ENCODE results near the gene TUBE1. TPM values are rescaled to one million over a fixed set of nuclear protein-coding genes. Genes with fewer than 3 reads are reported as not detected.

TUBE1 gene
- polyA plus RNA-seq, 1 of the 3 experiments (the other 2 are of a cell fraction) = 11.9 TPM

DNA sequence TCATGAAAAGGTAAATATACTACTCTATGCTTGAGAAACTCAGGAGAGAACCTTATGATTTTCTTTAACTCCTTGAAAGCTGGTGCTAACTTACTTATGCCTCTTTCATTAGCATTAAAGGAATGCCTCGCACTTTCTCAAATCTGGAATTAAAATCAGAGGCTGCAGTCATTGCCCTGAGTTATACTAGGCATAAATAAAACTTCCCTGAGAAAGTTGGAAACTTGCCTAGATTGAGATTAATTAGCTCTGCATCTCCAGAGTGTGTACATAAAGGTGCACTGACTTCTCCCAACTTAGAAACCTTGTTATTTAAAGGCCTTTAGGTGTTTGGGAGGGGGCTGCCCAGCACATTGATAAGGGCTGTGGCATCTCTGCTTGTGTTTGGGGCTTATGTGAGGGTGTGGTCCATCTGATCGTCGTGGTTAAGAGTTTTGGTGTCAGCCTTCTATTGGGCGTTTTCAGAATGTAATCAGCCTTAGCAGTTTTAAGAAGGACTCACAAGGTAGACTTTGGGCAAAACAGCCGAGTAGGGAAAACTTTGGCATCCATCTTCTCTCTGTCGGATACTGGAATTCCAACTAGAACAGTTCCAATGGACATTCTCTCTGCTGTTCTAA is 65.5 kb downstream of the TUBE1 start (continued):
- TF ChIP-seq, protein P1, sequence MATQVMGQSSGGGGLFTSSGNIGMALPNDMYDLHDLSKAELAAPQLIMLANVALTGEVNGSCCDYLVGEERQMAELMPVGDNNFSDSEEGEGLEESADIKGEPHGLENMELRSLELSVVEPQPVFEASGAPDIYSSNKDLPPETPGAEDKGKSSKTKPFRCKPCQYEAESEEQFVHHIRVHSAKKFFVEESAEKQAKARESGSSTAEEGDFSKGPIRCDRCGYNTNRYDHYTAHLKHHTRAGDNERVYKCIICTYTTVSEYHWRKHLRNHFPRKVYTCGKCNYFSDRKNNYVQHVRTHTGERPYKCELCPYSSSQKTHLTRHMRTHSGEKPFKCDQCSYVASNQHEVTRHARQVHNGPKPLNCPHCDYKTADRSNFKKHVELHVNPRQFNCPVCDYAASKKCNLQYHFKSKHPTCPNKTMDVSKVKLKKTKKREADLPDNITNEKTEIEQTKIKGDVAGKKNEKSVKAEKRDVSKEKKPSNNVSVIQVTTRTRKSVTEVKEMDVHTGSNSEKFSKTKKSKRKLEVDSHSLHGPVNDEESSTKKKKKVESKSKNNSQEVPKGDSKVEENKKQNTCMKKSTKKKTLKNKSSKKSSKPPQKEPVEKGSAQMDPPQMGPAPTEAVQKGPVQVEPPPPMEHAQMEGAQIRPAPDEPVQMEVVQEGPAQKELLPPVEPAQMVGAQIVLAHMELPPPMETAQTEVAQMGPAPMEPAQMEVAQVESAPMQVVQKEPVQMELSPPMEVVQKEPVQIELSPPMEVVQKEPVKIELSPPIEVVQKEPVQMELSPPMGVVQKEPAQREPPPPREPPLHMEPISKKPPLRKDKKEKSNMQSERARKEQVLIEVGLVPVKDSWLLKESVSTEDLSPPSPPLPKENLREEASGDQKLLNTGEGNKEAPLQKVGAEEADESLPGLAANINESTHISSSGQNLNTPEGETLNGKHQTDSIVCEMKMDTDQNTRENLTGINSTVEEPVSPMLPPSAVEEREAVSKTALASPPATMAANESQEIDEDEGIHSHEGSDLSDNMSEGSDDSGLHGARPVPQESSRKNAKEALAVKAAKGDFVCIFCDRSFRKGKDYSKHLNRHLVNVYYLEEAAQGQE (IDR thresholded peaks at IDR 0.05; ENCODE audit: low read depth, low read length) = no peak
- TF ChIP-seq, protein P2, sequence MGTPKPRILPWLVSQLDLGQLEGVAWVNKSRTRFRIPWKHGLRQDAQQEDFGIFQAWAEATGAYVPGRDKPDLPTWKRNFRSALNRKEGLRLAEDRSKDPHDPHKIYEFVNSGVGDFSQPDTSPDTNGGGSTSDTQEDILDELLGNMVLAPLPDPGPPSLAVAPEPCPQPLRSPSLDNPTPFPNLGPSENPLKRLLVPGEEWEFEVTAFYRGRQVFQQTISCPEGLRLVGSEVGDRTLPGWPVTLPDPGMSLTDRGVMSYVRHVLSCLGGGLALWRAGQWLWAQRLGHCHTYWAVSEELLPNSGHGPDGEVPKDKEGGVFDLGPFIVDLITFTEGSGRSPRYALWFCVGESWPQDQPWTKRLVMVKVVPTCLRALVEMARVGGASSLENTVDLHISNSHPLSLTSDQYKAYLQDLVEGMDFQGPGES (IDR thresholded peaks at IDR 0.05; ENCODE audit: low read depth, low read length) = no peak
- no peak for TF ChIP-seq TEAD4 (IDR thresholded peaks at IDR 0.05; ENCODE audit: borderline replicate concordance, insufficient read depth)
- no peak for TF ChIP-seq YY1 (IDR thresholded peaks at IDR 0.05; ENCODE audit: low read depth)
- TF ChIP-seq JUND (IDR thresholded peaks at IDR 0.05) = no peak
- no peak for TF ChIP-seq FOXM1 (IDR thresholded peaks at IDR 0.05; ENCODE audit: low read depth)

Other genes with a start within 250 kb of the TUBE1 start
- gene FYN, start 214.0 kb downstream of the TUBE1 start, polyA plus RNA-seq (2012; rRNA removed) = 26.0 and 31.0 TPM in 2 replicates
- gene CCN6, start 33.4 kb downstream of the TUBE1 start, polyA plus RNA-seq (2012; rRNA removed) = not detected in 2 replicates
- gene FAM229B, start 109 bp upstream of the TUBE1 start, polyA plus RNA-seq (2012; rRNA removed) = 15.9 and 20.6 TPM in 2 replicates
- 9.4 and 10.5 TPM in 2 replicates for gene LAMA4, start 167.1 kb upstream of the TUBE1 start, polyA plus RNA-seq (2012; rRNA removed)

All from SK-N-SH (cell line).